ENCODE results near the gene TRIM13. TPM values are rescaled to one million over a fixed set of nuclear protein-coding genes. Genes with fewer than 3 reads are reported as not detected.

Gene TRIM13
- polyA plus RNA-seq, 1 experiment: 33.3 TPM

GRCh38 chr13:49975826-49976225 lies 21.0 kb upstream of the TRIM13 start:
- Histone ChIP-seq H3K4me3 (ENCODE audit: low read depth, low read length) (no peak overlapping the region), H3K27ac (ENCODE audit: low read depth, low read length) (no peak overlapping the region), H3K9me3 (ENCODE audit: control insufficient read depth, insufficient read depth, low read length) (no peaks in the 10 kb centered on the region), H3K27me3 (ENCODE audit: control insufficient read depth, insufficient read depth, low read length) (no peaks in the 10 kb centered on the region)
- no peak for TF ChIP-seq CTCF (IDR thresholded peaks at IDR 0.05; ENCODE audit: low read depth, low read length)
- CTCF ChIA-PET: interaction anchor here (0.6 to 3.5 kb wide), 36 partner anchors 10 to 1094 kb away, joined by 3 to 21 read pairs (median 4); partner anchors contain the start of genes SPRYD7 and TRIM13
- POLR2A ChIA-PET: interaction anchor here (0.8 to 1.2 kb wide), 2 partner anchors 21 to 63 kb away, joined by 4 read pairs; partner anchors contain the start of gene TRIM13
- no peak for DNase-seq (ENCODE audit: low read depth, low spot score)

GRCh38 chr13:49976314-49977258 lies 20.3 kb upstream of the TRIM13 start:
- TF ChIP-seq CTCF (IDR thresholded peaks at IDR 0.05; ENCODE audit: low read depth, low read length): peak; percentile 92
- ChIA-PET CTCF (interaction anchor here (0.5 to 3.5 kb wide), 49 partner anchors 10 to 1093 kb away, joined by 3 to 21 read pairs (median 4); partner anchors contain the start of genes SPRYD7 and TRIM13), POLR2A (interaction anchor here (0.7 to 1.2 kb wide), 4 partner anchors 20 to 103 kb away, joined by 3 to 6 read pairs (median 4); partner anchors contain the start of genes SPRYD7 and TRIM13)
- peak; percentile 34 for DNase-seq (ENCODE audit: low read depth, low spot score)
- Histone ChIP-seq H3K27ac (ENCODE audit: low read depth, low read length) (no peak overlapping the region), H3K27me3 (ENCODE audit: control insufficient read depth, insufficient read depth, low read length) (no peaks in the 10 kb centered on the region), H3K9me3 (ENCODE audit: control insufficient read depth, insufficient read depth, low read length) (no peaks in the 10 kb centered on the region), H3K4me3 (ENCODE audit: low read depth, low read length) (no peak overlapping the region)

DNA sequence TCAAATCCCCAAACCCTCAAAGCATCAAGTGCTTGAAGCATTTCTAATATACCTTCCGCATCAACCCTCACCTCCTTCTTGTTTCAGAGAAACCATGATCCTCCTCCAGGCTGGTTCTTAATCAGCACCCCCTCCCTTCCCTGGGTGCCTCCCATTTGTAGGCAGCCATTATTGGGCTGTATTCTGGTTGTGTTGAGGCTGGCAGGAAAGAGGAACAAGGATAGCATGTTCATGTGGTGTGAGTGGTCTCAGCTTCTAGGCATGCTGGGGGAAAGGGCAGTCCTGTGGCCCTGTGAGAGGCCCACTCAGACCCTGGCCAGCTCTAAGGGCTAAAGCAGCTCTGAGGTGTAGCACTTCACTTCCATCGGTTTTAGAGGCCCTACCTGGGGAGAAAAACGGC lies 18.9 kb upstream of the TRIM13 start:
- Histone ChIP-seq H3K9me3 (ENCODE audit: control insufficient read depth, insufficient read depth, low read length) (no peaks in the 10 kb centered on the region), H3K27ac (ENCODE audit: low read depth, low read length) (no peak overlapping the region), H3K4me3 (ENCODE audit: low read depth, low read length) (no peak overlapping the region), H3K27me3 (ENCODE audit: control insufficient read depth, insufficient read depth, low read length) (no peaks in the 10 kb centered on the region)
- DNase-seq (ENCODE audit: low read depth, low spot score): no peak
- no peak for TF ChIP-seq CTCF (IDR thresholded peaks at IDR 0.05; ENCODE audit: low read depth, low read length)
- CTCF ChIA-PET: interaction anchor here (0.6 to 3.5 kb wide), 14 partner anchors 19 to 1077 kb away, joined by 3 to 21 read pairs (median 4); partner anchors contain the start of genes SPRYD7 and TRIM13
- POLR2A ChIA-PET: interaction anchor here (0.9 kb wide), 1 partner anchor 42 kb away, joined by 3 read pairs; the partner anchor contains the start of gene SPRYD7

DNA sequence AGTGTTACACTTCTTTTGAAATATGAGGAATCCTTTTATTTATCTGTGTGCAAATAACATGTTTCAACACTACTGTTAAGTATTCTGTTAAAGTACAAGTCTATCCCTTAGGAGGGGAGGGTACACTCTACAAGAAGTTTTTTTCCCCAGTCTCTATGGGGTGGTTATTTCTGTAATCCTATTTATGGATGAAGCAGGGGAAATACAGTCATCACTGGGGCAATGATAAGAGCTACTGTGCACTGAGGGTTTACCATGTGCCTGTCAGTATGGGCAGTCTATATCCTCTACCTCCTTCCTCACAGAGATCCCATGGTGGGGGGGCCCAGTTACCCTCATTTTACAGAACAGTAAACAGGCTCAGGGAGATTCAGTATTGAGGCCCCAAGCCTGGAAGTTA lies 16.6 kb upstream of the TRIM13 start:
- DNase-seq (ENCODE audit: low read depth, low spot score): no peak
- CTCF ChIA-PET: interaction anchor here (1.2 kb wide), 1 partner anchor 17 kb away, joined by 3 read pairs; the partner anchor contains the start of gene TRIM13

More for the DNA sequence above, 16.6 kb upstream of the TRIM13 start:
- Histone ChIP-seq H3K27me3 (ENCODE audit: control insufficient read depth, insufficient read depth, low read length) (no peaks in the 10 kb centered on the region), H3K4me3 (ENCODE audit: low read depth, low read length) (no peak overlapping the region), H3K9me3 (ENCODE audit: control insufficient read depth, insufficient read depth, low read length) (no peaks in the 10 kb centered on the region), H3K27ac (ENCODE audit: low read depth, low read length) (no peak overlapping the region)
- TF ChIP-seq CTCF (IDR thresholded peaks at IDR 0.05; ENCODE audit: low read depth, low read length): no peak
- POLR2A ChIA-PET: no interaction called here

Data from AG04450 (cell line).